ENCODE results near the gene AEN.

- TF ChIP-seq POLR2AphosphoS5 (IDR thresholded peaks at IDR 0.05) = no peak
- TF ChIP-seq, protein P1, sequence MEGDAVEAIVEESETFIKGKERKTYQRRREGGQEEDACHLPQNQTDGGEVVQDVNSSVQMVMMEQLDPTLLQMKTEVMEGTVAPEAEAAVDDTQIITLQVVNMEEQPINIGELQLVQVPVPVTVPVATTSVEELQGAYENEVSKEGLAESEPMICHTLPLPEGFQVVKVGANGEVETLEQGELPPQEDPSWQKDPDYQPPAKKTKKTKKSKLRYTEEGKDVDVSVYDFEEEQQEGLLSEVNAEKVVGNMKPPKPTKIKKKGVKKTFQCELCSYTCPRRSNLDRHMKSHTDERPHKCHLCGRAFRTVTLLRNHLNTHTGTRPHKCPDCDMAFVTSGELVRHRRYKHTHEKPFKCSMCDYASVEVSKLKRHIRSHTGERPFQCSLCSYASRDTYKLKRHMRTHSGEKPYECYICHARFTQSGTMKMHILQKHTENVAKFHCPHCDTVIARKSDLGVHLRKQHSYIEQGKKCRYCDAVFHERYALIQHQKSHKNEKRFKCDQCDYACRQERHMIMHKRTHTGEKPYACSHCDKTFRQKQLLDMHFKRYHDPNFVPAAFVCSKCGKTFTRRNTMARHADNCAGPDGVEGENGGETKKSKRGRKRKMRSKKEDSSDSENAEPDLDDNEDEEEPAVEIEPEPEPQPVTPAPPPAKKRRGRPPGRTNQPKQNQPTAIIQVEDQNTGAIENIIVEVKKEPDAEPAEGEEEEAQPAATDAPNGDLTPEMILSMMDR (IDR thresholded peaks at IDR 0.05 in 8 of 11, conservative IDR thresholded peaks at IDR 0.05 in 3 of 11) = no peak
Measured at GRCh38 chr15:88624971-88625490, 3.9 kb downstream of the AEN start.

All from spleen (tissue), 7 donors.